Measurements from ENCODE around the gene CYP39A1.

The CYP39A1 gene

DNA sequence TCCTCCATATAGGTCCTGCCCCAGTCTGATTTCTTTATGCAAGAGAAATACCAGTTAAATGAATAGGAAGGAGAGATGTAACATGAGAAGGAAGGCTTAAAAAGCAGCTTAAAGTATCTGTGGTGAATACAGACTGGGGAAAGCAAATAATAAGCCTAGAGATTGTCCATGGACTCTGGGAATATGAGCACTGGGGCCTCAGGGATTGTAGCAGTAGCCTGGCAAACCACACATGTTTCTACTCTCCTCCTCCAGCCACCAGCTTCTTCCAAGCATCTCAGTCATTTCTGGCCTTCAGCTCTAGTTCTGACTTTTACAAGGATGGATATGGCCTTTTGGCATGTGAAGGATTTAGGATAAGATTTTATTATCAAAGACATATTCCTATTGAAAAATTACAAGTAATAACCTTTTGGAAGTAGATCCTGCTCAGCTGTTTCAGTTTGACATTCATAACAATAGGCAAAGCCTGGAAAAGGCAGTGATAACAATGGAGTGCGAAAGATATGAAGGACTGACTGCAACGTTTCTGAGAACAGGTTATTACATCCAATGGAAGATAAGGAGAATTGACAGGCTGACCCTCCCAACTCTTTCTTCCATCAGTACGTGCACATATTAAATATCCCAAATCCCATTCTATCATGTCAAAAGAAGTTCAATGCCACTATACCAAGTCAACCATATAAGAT is 41.6 kb downstream of the CYP39A1 start:
- no peak for DNase-seq (ENCODE audit: low read depth in 1 of 2, low spot score in 1 of 2)

DNA sequence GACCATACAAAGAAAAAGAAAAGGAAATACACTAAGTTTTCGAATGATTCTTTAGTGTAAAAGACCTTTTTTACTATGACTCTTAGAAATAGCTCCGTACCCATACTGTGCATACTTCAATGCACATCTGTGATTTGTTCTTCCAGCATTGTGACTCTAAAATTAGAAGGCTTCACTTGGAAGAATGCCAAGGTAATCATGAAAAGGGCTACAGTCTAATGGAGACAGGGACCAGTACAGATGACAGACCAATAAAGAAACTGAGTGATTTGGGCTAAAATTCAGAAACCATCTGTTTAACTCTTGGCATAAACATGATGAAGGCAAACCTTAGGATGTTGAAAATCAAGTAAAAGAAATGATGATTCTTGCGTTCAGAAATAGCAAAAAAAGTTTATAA is 46.3 kb downstream of the CYP39A1 start:
- Histone ChIP-seq H3K27me3 (ENCODE audit: insufficient read depth, poor library complexity, severe bottlenecking) (no peaks in the 10 kb centered on the region), H3K4me3 (replicated peaks; ENCODE audit: insufficient read depth, low read length) (no peak overlapping the region), H3K27ac (replicated peaks) (no peak overlapping the region)
- TF ChIP-seq, protein P1, sequence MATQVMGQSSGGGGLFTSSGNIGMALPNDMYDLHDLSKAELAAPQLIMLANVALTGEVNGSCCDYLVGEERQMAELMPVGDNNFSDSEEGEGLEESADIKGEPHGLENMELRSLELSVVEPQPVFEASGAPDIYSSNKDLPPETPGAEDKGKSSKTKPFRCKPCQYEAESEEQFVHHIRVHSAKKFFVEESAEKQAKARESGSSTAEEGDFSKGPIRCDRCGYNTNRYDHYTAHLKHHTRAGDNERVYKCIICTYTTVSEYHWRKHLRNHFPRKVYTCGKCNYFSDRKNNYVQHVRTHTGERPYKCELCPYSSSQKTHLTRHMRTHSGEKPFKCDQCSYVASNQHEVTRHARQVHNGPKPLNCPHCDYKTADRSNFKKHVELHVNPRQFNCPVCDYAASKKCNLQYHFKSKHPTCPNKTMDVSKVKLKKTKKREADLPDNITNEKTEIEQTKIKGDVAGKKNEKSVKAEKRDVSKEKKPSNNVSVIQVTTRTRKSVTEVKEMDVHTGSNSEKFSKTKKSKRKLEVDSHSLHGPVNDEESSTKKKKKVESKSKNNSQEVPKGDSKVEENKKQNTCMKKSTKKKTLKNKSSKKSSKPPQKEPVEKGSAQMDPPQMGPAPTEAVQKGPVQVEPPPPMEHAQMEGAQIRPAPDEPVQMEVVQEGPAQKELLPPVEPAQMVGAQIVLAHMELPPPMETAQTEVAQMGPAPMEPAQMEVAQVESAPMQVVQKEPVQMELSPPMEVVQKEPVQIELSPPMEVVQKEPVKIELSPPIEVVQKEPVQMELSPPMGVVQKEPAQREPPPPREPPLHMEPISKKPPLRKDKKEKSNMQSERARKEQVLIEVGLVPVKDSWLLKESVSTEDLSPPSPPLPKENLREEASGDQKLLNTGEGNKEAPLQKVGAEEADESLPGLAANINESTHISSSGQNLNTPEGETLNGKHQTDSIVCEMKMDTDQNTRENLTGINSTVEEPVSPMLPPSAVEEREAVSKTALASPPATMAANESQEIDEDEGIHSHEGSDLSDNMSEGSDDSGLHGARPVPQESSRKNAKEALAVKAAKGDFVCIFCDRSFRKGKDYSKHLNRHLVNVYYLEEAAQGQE (IDR thresholded peaks at IDR 0.05; ENCODE audit: insufficient replicate concordance, low read depth), result no peak
- TF ChIP-seq POLR2AphosphoS5 (IDR thresholded peaks at IDR 0.05; ENCODE audit: low read depth), result no peak
- TF ChIP-seq, protein P2, sequence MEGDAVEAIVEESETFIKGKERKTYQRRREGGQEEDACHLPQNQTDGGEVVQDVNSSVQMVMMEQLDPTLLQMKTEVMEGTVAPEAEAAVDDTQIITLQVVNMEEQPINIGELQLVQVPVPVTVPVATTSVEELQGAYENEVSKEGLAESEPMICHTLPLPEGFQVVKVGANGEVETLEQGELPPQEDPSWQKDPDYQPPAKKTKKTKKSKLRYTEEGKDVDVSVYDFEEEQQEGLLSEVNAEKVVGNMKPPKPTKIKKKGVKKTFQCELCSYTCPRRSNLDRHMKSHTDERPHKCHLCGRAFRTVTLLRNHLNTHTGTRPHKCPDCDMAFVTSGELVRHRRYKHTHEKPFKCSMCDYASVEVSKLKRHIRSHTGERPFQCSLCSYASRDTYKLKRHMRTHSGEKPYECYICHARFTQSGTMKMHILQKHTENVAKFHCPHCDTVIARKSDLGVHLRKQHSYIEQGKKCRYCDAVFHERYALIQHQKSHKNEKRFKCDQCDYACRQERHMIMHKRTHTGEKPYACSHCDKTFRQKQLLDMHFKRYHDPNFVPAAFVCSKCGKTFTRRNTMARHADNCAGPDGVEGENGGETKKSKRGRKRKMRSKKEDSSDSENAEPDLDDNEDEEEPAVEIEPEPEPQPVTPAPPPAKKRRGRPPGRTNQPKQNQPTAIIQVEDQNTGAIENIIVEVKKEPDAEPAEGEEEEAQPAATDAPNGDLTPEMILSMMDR (IDR thresholded peaks at IDR 0.05; ENCODE audit: insufficient read depth, low read length), result no peak
- no peak for TF ChIP-seq SPI1 (IDR thresholded peaks at IDR 0.05; ENCODE audit: borderline replicate concordance, low read depth)
- no peak for TF ChIP-seq GABPA (IDR thresholded peaks at IDR 0.05; ENCODE audit: low read depth)
- no peak for DNase-seq (ENCODE audit: low read depth in 1 of 2, low spot score in 1 of 2)

More for the DNA sequence above, 41.6 kb downstream of the CYP39A1 start:
- Histone ChIP-seq H3K27ac (replicated peaks) (no peak overlapping the region), H3K27me3 (ENCODE audit: insufficient read depth, poor library complexity, severe bottlenecking) (no peaks in the 10 kb centered on the region), H3K4me3 (replicated peaks; ENCODE audit: insufficient read depth, low read length) (no peak overlapping the region)
- TF ChIP-seq GABPA (IDR thresholded peaks at IDR 0.05; ENCODE audit: low read depth), result no peak
- no peak for TF ChIP-seq POLR2AphosphoS5 (IDR thresholded peaks at IDR 0.05; ENCODE audit: low read depth)
- TF ChIP-seq, protein P1 (IDR thresholded peaks at IDR 0.05; ENCODE audit: insufficient replicate concordance, low read depth), result no peak
- TF ChIP-seq SPI1 (IDR thresholded peaks at IDR 0.05; ENCODE audit: borderline replicate concordance, low read depth), result no peak

DNA sequence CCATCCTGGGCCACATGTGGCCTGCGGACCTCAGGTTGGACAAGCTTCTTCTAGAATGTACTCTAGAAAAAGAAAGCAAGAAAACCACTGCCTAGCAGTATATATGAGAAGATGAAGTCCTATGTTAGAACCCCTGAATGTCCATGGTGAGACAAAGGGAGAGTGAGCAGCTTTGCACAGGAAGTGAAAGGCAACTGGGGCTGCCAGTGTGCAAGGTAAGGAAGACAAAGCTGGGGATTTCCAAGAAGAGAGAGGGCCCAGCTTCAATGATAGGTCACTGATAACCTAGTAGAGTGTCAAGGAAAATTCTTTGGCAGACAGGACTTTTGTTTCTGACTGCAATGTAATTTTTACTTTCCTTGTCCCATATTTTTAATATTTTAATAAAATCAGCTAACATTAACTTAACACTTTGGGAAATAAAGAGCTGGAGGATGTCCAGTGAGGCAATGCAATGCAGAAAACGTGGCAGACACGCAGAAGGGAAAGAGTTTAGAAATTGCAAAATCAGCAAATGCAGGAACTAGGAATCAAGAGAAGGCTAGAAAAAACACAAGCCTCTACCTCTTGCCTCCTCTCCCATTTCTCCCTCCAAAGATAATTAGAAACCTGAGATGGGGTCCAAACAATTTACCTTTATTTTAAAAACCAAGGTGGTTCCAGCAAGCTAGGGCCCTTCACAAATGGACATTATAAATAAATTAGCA is 47.4 kb downstream of the CYP39A1 start:
- H3K27me3 ChIP-seq (ENCODE audit: insufficient read depth, poor library complexity, severe bottlenecking), result no peaks in the 10 kb centered on the region
- no peak overlapping the region for H3K27ac ChIP-seq (replicated peaks)
- no peak for DNase-seq (ENCODE audit: low read depth in 1 of 2, low spot score in 1 of 2)
- H3K4me3 ChIP-seq (replicated peaks; ENCODE audit: insufficient read depth, low read length), result no peak overlapping the region
- TF ChIP-seq, protein P2 (IDR thresholded peaks at IDR 0.05; ENCODE audit: insufficient read depth, low read length), result no peak
- no peak for TF ChIP-seq GABPA (IDR thresholded peaks at IDR 0.05; ENCODE audit: low read depth)
- TF ChIP-seq POLR2AphosphoS5 (IDR thresholded peaks at IDR 0.05; ENCODE audit: low read depth), result no peak
- TF ChIP-seq, protein P1 (IDR thresholded peaks at IDR 0.05; ENCODE audit: insufficient replicate concordance, low read depth), result no peak
- TF ChIP-seq SPI1 (IDR thresholded peaks at IDR 0.05; ENCODE audit: borderline replicate concordance, low read depth), result no peak

All from HL-60 (cell line).